H9 (cell line): ENCODE data around the gene CDK6. TPM values are rescaled to one million over a fixed set of nuclear protein-coding genes. Genes with fewer than 3 reads are reported as not detected.
A peak's percentile ranks its signal among the peaks of the same experiment; 100 is the strongest.

ENCODE experiments used
- DNase-seq: peaks from one replicate; pipeline ENCODE4 v3.0.0-alpha.2; 2017
- H2AFZ ChIP-seq: one replicate; pipeline ENCODE4 v1.6.1; 2013; ENCODE audit warnings: mild to moderate bottlenecking, low read length, control low read depth, moderate library complexity
- H2AK5ac ChIP-seq: 2 replicates; pipeline ENCODE4 v1.6.1; 2013; ENCODE audit warnings: low read length, control low read depth, mixed read lengths; ENCODE audit not compliant: insufficient read length
- H2BK120ac ChIP-seq: one replicate; pipeline ENCODE4 v1.6.1; 2013; ENCODE audit warnings: low read depth, mild to moderate bottlenecking, low read length, control low read depth, inconsistent platforms; ENCODE audit not compliant: poor library complexity, severe bottlenecking
- H2BK12ac ChIP-seq: 2 replicates; pipeline ENCODE4 v1.6.1; 2013; ENCODE audit warnings: low read length, control low read depth, mixed read lengths, low read depth; ENCODE audit not compliant: insufficient read length
- H2BK15ac ChIP-seq: 2 replicates; pipeline ENCODE4 v1.6.1; 2013; ENCODE audit warnings: low read depth, low read length, control low read depth
- H2BK20ac ChIP-seq: one replicate; pipeline ENCODE4 v1.6.1; 2013; ENCODE audit warnings: low read depth, mild to moderate bottlenecking, low read length, control low read depth, inconsistent platforms; ENCODE audit not compliant: poor library complexity, severe bottlenecking
- H2BK5ac ChIP-seq: 2 replicates; pipeline ENCODE4 v1.6.1; 2013; ENCODE audit warnings: low read length, control low read depth, mixed read lengths; ENCODE audit not compliant: insufficient read length
- H3K14ac ChIP-seq: 2 replicates; pipeline ENCODE4 v1.6.1; 2013; ENCODE audit warnings: low read length, control low read depth; ENCODE audit not compliant: insufficient read depth
- H3K18ac ChIP-seq: 2 replicates; pipeline ENCODE4 v1.6.1; 2013; ENCODE audit warnings: low read depth, mild to moderate bottlenecking, mixed read lengths, low read length, control low read depth; ENCODE audit not compliant: insufficient read length
- H3K23ac ChIP-seq: 2 replicates; pipeline ENCODE4 v1.6.1; 2013; ENCODE audit warnings: low read length, control low read depth, mixed read lengths, low read depth; ENCODE audit not compliant: insufficient read length
- H3K23me2 ChIP-seq: 2 replicates; pipeline ENCODE4 v1.6.1; 2013; ENCODE audit warnings: low read depth, mild to moderate bottlenecking, mixed read lengths, low read length, control low read depth; ENCODE audit not compliant: insufficient read length, poor library complexity, severe bottlenecking
- H3K27ac ChIP-seq: 2 replicates; pipeline ENCODE4 v1.5.1; 2013; ENCODE audit warnings: low read length, control low read depth, mixed read lengths, low read depth; ENCODE audit not compliant: insufficient read length
- H3K27me3 ChIP-seq: 2 replicates; pipeline ENCODE4 v1.6.1; 2013; ENCODE audit warnings: low read length, control low read depth, inconsistent platforms; ENCODE audit not compliant: insufficient read depth
- H3K4ac ChIP-seq: 2 replicates; pipeline ENCODE4 v1.6.1; 2013; ENCODE audit warnings: low read depth, mild to moderate bottlenecking, control low read depth, inconsistent platforms, low read length, moderate library complexity
- H3K4me1 ChIP-seq: 2 replicates; pipeline ENCODE4 v1.6.1; 2013; ENCODE audit warnings: low read length, control low read depth, inconsistent platforms; ENCODE audit not compliant: insufficient read depth
- H3K4me2 ChIP-seq: 2 replicates; pipeline ENCODE4 v1.6.1; 2013; ENCODE audit warnings: low read length, control low read depth, mixed read lengths; ENCODE audit not compliant: insufficient read length, insufficient read depth
- H3K56ac ChIP-seq: 2 replicates; pipeline ENCODE4 v1.6.1; 2013; ENCODE audit warnings: low read depth, mild to moderate bottlenecking, mixed read lengths, low read length, control low read depth; ENCODE audit not compliant: insufficient read length
- H3K79me1 ChIP-seq: 2 replicates; pipeline ENCODE4 v1.6.1; 2013; ENCODE audit warnings: low read depth, mild to moderate bottlenecking, moderate library complexity, low read length, control low read depth, inconsistent platforms; ENCODE audit not compliant: insufficient read depth, poor library complexity, severe bottlenecking
- H3K79me2 ChIP-seq: 2 replicates; pipeline ENCODE4 v1.6.1; 2013; ENCODE audit warnings: low read length, control low read depth, inconsistent platforms; ENCODE audit not compliant: insufficient read depth
- H3K9ac ChIP-seq: 2 replicates; pipeline ENCODE4 v1.6.1; 2013; ENCODE audit warnings: low read length, control low read depth, mixed read lengths; ENCODE audit not compliant: insufficient read length; ENCODE audit errors: extremely low read depth
- H3K9me3 ChIP-seq: one replicate; pipeline ENCODE4 v1.6.1; 2013; ENCODE audit warnings: low read depth, low read length, inconsistent platforms; ENCODE audit not compliant: control insufficient read depth
- H3T11ph ChIP-seq: one replicate; pipeline ENCODE4 v1.6.1; 2013; ENCODE audit warnings: mild to moderate bottlenecking, low read length, control low read depth, inconsistent platforms
- H4K20me1 ChIP-seq: one replicate; pipeline ENCODE4 v1.6.1; 2013; ENCODE audit not compliant: control insufficient read depth, insufficient read length, insufficient read depth
- H4K5ac ChIP-seq: 2 replicates; pipeline ENCODE4 v1.6.1; 2013; ENCODE audit warnings: low read depth, mild to moderate bottlenecking, mixed read lengths, low read length, control low read depth; ENCODE audit not compliant: insufficient read length
- H4K8ac ChIP-seq: replicated peaks from 2 replicates; pipeline ENCODE4 v1.6.1; 2013; ENCODE audit warnings: low read length, control low read depth, mixed read lengths, low read depth; ENCODE audit not compliant: insufficient read length
- H4K91ac ChIP-seq: 2 replicates; pipeline ENCODE4 v1.6.1; 2013; ENCODE audit warnings: low read depth, mild to moderate bottlenecking, moderate library complexity, mixed read lengths, low read length, control low read depth; ENCODE audit not compliant: insufficient read length
- H3K27ac Mint-ChIP-seq, 3 experiments: 2 replicates in 2 of 3; 3 replicates in 1 of 3; pipeline ENCODE4 v1.8.0; 2020 to 2021; ENCODE audit warnings: mixed read lengths in 3 of 3, mild to moderate bottlenecking in 1 of 3, moderate library complexity in 1 of 3
- H3K27me3 Mint-ChIP-seq: 2 replicates; pipeline ENCODE4 v1.8.0; 2021; ENCODE audit warnings: low read depth, mild to moderate bottlenecking, moderate library complexity, mixed read lengths
- H3K36me3 Mint-ChIP-seq, 3 experiments: 2 replicates in 2 of 3; 3 replicates in 1 of 3; pipeline ENCODE4 v1.8.0; 2020 to 2021; ENCODE audit warnings: low read depth in 3 of 3, mixed read lengths in 3 of 3; ENCODE audit not compliant: insufficient read depth in 1 of 3
- H3K4me1 Mint-ChIP-seq, 2 experiments: 2 replicates each; pipeline ENCODE4 v1.8.0; 2020; ENCODE audit warnings: mixed read lengths in 2 of 2
- H3K4me3 Mint-ChIP-seq, 2 experiments: 2 replicates in 1 of 2; 3 replicates in 1 of 2; pipeline ENCODE4 v1.8.0; 2020 to 2021; ENCODE audit warnings: mild to moderate bottlenecking in 2 of 2, mixed read lengths in 2 of 2, moderate library complexity in 1 of 2
- H3K9me3 Mint-ChIP-seq, 2 experiments: 2 replicates in 1 of 2; 3 replicates in 1 of 2; pipeline ENCODE4 v1.8.0; 2020; ENCODE audit warnings: mild to moderate bottlenecking in 2 of 2, mixed read lengths in 2 of 2, moderate library complexity in 1 of 2
- CTCF ChIP-seq: fragments of 200-600 bp; sonication (generic); conservative IDR thresholded peaks from 3 replicates; pipeline ENCODE4 v1.8.0; 2021; ENCODE audit warnings: antibody characterized with exemption, mild to moderate bottlenecking
- WGBS: extraction: QIAGEN DNeasy Blood & Tissue Kit; methylation state at CpG from one replicate; pipeline ENCODE4 v1.1.7; 2013; ENCODE audit warnings: missing lambda C conversion rate, low lambda C conversion rate, mixed read lengths; ENCODE audit not compliant: insufficient read length; ENCODE audit errors: extremely low coverage; 5-methylcytosine and 5-hydroxymethylcytosine counted together
- total RNA-seq: library from RNA; stranded (reverse); gene quantifications from 2 replicates; pipeline ENCODE4 v1.2.1, GENCODE V29; 2021

CDK6 gene
- total RNA-seq, 1 experiment from 2014 or later: 30.0 TPM

- no peak for DNase-seq
- peak overlapping the region in 1 of 3 experiments; percentile 26; a peak in 2 of 7 replicates for H3K27ac Mint-ChIP-seq
These were observed 25.2 kb downstream of the CDK6 start for GRCh38 chr7:92811158-92811557.

More at GRCh38 chr7:92811158-92811557, 25.2 kb downstream of the CDK6 start:
- no peak overlapping the region for H3K23ac ChIP-seq
- no peak overlapping the region for H2AK5ac ChIP-seq
- H3T11ph ChIP-seq: no peak overlapping the region
- H4K5ac ChIP-seq: no peak overlapping the region
- no peak overlapping the region for H3K4me2 ChIP-seq
- no peak overlapping the region for H3K56ac ChIP-seq
- no peak overlapping the region for H2BK12ac ChIP-seq
- Mint-ChIP-seq H3K4me3 (no peak overlapping the region), H3K27me3 (no peaks in the 10 kb centered on the region), H3K36me3 (peaks cover 9 to 17% (median 12%) of the 10 kb centered on the region in 3 experiments; a peak in 6 of 7 replicates), H3K4me1 (peaks cover 34% of the 10 kb centered on the region in 2 experiments), H3K9me3 (peaks cover 9 to 11% of the 10 kb centered on the region in 2 experiments; a peak in 4 of 5 replicates)
- no peaks in the 10 kb centered on the region for H4K20me1 ChIP-seq
- no peaks in the 10 kb centered on the region for H3K23me2 ChIP-seq
- H3K79me2 ChIP-seq: no peaks in the 10 kb centered on the region
- H3K4me1 ChIP-seq: peaks cover 14% of the 10 kb centered on the region; the same call in 1 of the 2 replicates
- H3K27me3 ChIP-seq: no peaks in the 10 kb centered on the region
- no peak overlapping the region for H4K91ac ChIP-seq
- peaks cover 2% of the 10 kb centered on the region for H3K79me1 ChIP-seq
- H2AFZ ChIP-seq: no peak overlapping the region
- H3K4ac ChIP-seq: no peak overlapping the region
- no peak overlapping the region for H4K8ac ChIP-seq
- no peak overlapping the region for H2BK20ac ChIP-seq
- WGBS: no CpG with 5 or more reads among the region's 6 CpGs
- H2BK15ac ChIP-seq: no peak overlapping the region
- no peaks in the 10 kb centered on the region for H3K9me3 ChIP-seq
- TF ChIP-seq CTCF: no peak
- H3K27ac ChIP-seq: no peak overlapping the region
- H2BK120ac ChIP-seq: no peak overlapping the region
- H3K14ac ChIP-seq: no peak overlapping the region
- H3K9ac ChIP-seq: no peak overlapping the region
- H2BK5ac ChIP-seq: no peak overlapping the region
- H3K18ac ChIP-seq: no peak overlapping the region
